ENCODE measurements around the gene SARDH.
A peak's percentile ranks its signal among the peaks of the same experiment; 100 is the strongest.

SARDH gene

GRCh38 chr9:133737071-133737773 is 930 bp downstream of the SARDH start:
- H3K9me3 ChIP-seq (ENCODE audit: control insufficient read depth, insufficient read depth, low read depth, low read length), result no peaks in the 10 kb centered on the region
- H3K27ac ChIP-seq (ENCODE audit: low read depth, low read length), result no peak overlapping the region
- H3K36me3 ChIP-seq (ENCODE audit: control insufficient read depth, insufficient read depth, low read length), result no peaks in the 10 kb centered on the region
- peaks cover 31% of the 10 kb centered on the region for H3K4me1 ChIP-seq (ENCODE audit: control insufficient read depth, insufficient read depth, low read length)
- peak overlapping the region; percentile 47 for H3K4me3 ChIP-seq (ENCODE audit: low read depth, low read length)
- no peak overlapping the region for H3K9ac ChIP-seq (ENCODE audit: low read length)
- no peaks in the 10 kb centered on the region for H3K27me3 ChIP-seq (ENCODE audit: control insufficient read depth, insufficient read depth, low read length)

DNA sequence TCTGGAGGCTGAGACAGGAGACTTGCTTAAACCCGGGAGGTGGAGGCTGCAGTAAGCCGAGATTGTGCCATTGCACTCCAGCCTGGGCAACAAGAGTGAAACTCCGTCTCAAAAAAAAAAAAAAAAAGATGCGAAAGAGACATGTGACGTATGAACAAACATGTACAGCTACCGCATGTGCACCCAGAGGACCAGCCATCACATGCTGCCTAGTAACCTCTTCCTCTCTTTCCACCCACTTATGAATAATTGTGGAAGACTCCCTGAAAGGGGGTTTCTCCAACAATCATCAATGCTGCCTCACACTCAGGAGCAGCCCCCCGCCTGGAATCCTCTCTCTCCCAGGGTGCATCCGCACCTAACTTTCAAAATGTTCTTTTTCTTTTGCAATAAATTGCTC is 2.2 kb downstream of the SARDH start:
- Histone ChIP-seq H3K27me3 (ENCODE audit: control insufficient read depth, insufficient read depth, low read length) (no peaks in the 10 kb centered on the region), H3K4me3 (ENCODE audit: low read depth, low read length) (no peak overlapping the region), H3K9ac (ENCODE audit: low read length) (no peak overlapping the region), H3K4me1 (ENCODE audit: control insufficient read depth, insufficient read depth, low read length) (peaks cover 31% of the 10 kb centered on the region), H3K9me3 (ENCODE audit: control insufficient read depth, insufficient read depth, low read depth, low read length) (no peaks in the 10 kb centered on the region), H3K27ac (ENCODE audit: low read depth, low read length) (no peak overlapping the region), H3K36me3 (ENCODE audit: control insufficient read depth, insufficient read depth, low read length) (no peaks in the 10 kb centered on the region)

DNA sequence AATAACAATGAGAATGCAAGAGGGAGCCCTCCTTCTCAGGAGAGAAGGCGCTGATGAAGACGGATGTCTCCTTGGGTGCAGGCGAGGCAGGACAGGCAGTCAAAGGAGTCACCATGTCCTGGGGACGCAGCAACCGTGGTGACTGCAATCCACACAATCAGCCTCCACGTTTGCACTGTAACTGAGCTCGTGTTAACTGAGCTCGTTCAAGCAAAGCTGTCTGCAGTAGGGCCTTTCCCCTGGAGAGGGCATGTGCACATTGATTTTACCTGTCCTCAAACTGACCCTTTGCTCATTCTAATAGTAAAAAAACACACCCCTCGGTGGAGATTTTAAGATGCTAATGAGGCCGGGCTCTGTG is 2.8 kb downstream of the SARDH start:
- Histone ChIP-seq H3K36me3 (ENCODE audit: control insufficient read depth, insufficient read depth, low read length) (no peaks in the 10 kb centered on the region), H3K9ac (ENCODE audit: low read length) (no peak overlapping the region), H3K27me3 (ENCODE audit: control insufficient read depth, insufficient read depth, low read length) (no peaks in the 10 kb centered on the region), H3K4me1 (ENCODE audit: control insufficient read depth, insufficient read depth, low read length) (peaks cover 31% of the 10 kb centered on the region), H3K27ac (ENCODE audit: low read depth, low read length) (no peak overlapping the region), H3K4me3 (ENCODE audit: low read depth, low read length) (no peak overlapping the region), H3K9me3 (ENCODE audit: control insufficient read depth, insufficient read depth, low read depth, low read length) (no peaks in the 10 kb centered on the region)

- H3K9ac ChIP-seq (ENCODE audit: low read length), result no peak overlapping the region
Measured at GRCh38 chr9:133734590-133735414, 3.4 kb downstream of the SARDH start.

DNA sequence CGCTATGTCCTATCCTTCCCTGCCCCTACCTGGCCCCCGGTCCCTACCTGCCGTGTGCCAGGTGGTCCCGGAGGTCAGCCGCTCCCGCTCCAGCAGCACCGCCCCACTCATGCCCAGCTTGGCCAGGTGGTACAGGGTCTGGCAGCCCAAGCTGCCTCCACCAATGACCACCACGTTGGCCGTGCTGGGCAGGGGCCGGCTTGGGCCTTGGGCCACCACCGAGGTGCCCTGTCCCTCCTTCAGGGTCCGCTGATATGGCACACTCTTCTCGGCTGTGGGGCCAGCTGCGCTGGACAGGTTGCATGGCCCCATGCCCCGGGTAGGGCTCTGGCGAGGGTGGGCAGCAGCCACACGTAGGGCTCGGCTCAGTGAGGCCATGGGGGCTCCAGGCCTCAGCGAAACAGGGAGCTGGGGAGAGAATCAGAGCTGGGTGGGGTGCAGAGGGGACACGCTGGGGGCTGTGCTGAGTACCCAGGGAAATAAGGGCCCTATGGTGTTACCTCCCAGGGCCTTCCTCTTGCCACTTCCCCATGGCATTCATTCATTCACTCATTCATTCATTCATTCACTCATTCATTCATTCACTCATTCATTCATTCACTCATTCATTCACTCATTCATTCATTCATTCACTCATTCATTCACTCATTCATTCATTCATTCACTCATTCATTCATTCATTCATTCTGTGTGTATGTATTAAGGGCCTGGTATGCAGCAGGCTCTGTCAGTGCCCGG is 4.2 kb downstream of the SARDH start:
- Histone ChIP-seq H3K4me1 (ENCODE audit: control insufficient read depth, insufficient read depth, low read length) (peaks cover 31% of the 10 kb centered on the region), H3K27me3 (ENCODE audit: control insufficient read depth, insufficient read depth, low read length) (no peaks in the 10 kb centered on the region; the same call in 1 of the 2 replicates), H3K27ac (ENCODE audit: low read depth, low read length) (no peak overlapping the region), H3K9ac (ENCODE audit: low read length) (no peak overlapping the region), H3K36me3 (ENCODE audit: control insufficient read depth, insufficient read depth, low read length) (no peaks in the 10 kb centered on the region), H3K9me3 (ENCODE audit: control insufficient read depth, insufficient read depth, low read depth, low read length) (no peaks in the 10 kb centered on the region), H3K4me3 (ENCODE audit: low read depth, low read length) (no peak overlapping the region)

More at GRCh38 chr9:133734590-133735414, 3.4 kb downstream of the SARDH start:
- Histone ChIP-seq H3K4me3 (ENCODE audit: low read depth, low read length) (no peak overlapping the region), H3K9me3 (ENCODE audit: control insufficient read depth, insufficient read depth, low read depth, low read length) (no peaks in the 10 kb centered on the region), H3K36me3 (ENCODE audit: control insufficient read depth, insufficient read depth, low read length) (no peaks in the 10 kb centered on the region), H3K27me3 (ENCODE audit: control insufficient read depth, insufficient read depth, low read length) (no peaks in the 10 kb centered on the region), H3K4me1 (ENCODE audit: control insufficient read depth, insufficient read depth, low read length) (peaks cover 31% of the 10 kb centered on the region), H3K27ac (ENCODE audit: low read depth, low read length) (no peak overlapping the region)

DNA sequence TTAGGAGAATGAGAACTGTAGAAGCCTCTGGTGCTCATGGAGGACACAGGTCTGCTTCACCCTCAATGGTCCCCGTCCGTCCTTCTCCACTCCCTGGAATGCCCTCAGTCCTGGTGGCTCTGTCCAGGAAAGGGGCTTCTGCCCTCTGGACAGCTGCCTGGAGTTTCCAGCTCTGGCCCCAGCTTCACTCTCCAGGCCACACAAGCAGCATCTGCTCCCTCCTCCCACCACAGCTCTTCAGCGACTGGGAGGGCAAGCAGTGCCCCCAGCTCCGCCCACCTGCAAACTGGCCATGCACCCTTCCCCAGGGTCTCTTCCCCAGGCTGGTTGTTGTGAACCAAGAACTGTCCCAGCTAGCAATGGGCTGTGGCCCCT is 4.7 kb downstream of the SARDH start:
- Histone ChIP-seq H3K4me3 (ENCODE audit: low read depth, low read length) (no peak overlapping the region), H3K36me3 (ENCODE audit: control insufficient read depth, insufficient read depth, low read length) (no peaks in the 10 kb centered on the region), H3K27ac (ENCODE audit: low read depth, low read length) (no peak overlapping the region), H3K9ac (ENCODE audit: low read length) (no peak overlapping the region), H3K27me3 (ENCODE audit: control insufficient read depth, insufficient read depth, low read length) (no peaks in the 10 kb centered on the region; the same call in 1 of the 2 replicates), H3K4me1 (ENCODE audit: control insufficient read depth, insufficient read depth, low read length) (peaks cover 27% of the 10 kb centered on the region), H3K9me3 (ENCODE audit: control insufficient read depth, insufficient read depth, low read depth, low read length) (no peaks in the 10 kb centered on the region)

- Histone ChIP-seq H3K4me3 (ENCODE audit: low read depth, low read length) (no peak overlapping the region), H3K4me1 (ENCODE audit: control insufficient read depth, insufficient read depth, low read length) (peaks cover 22% of the 10 kb centered on the region), H3K27me3 (ENCODE audit: control insufficient read depth, insufficient read depth, low read length) (no peaks in the 10 kb centered on the region; the same call in 1 of the 2 replicates), H3K27ac (ENCODE audit: low read depth, low read length) (no peak overlapping the region), H3K36me3 (ENCODE audit: control insufficient read depth, insufficient read depth, low read length) (no peaks in the 10 kb centered on the region), H3K9me3 (ENCODE audit: control insufficient read depth, insufficient read depth, low read depth, low read length) (no peaks in the 10 kb centered on the region), H3K9ac (ENCODE audit: low read length) (no peak overlapping the region)
Measured at GRCh38 chr9:133732639-133733408, 5.3 kb downstream of the SARDH start.

GRCh38 chr9:133731876-133732638 is 6.1 kb downstream of the SARDH start:
- Histone ChIP-seq H3K27me3 (ENCODE audit: control insufficient read depth, insufficient read depth, low read length) (no peaks in the 10 kb centered on the region; the same call in 1 of the 2 replicates), H3K9me3 (ENCODE audit: control insufficient read depth, insufficient read depth, low read depth, low read length) (no peaks in the 10 kb centered on the region), H3K36me3 (ENCODE audit: control insufficient read depth, insufficient read depth, low read length) (no peaks in the 10 kb centered on the region), H3K4me3 (ENCODE audit: low read depth, low read length) (no peak overlapping the region), H3K9ac (ENCODE audit: low read length) (no peak overlapping the region), H3K27ac (ENCODE audit: low read depth, low read length) (no peak overlapping the region), H3K4me1 (ENCODE audit: control insufficient read depth, insufficient read depth, low read length) (peaks cover 15% of the 10 kb centered on the region)

- Histone ChIP-seq H3K4me3 (ENCODE audit: low read depth, low read length) (no peak overlapping the region), H3K27me3 (ENCODE audit: control insufficient read depth, insufficient read depth, low read length) (no peaks in the 10 kb centered on the region; the same call in 1 of the 2 replicates), H3K36me3 (ENCODE audit: control insufficient read depth, insufficient read depth, low read length) (no peaks in the 10 kb centered on the region), H3K27ac (ENCODE audit: low read depth, low read length) (no peak overlapping the region), H3K9ac (ENCODE audit: low read length) (no peak overlapping the region), H3K9me3 (ENCODE audit: control insufficient read depth, insufficient read depth, low read depth, low read length) (no peaks in the 10 kb centered on the region), H3K4me1 (ENCODE audit: control insufficient read depth, insufficient read depth, low read length) (peaks cover 13% of the 10 kb centered on the region)
Measured at GRCh38 chr9:133730994-133731715, 7.0 kb downstream of the SARDH start.

Data from HUES6 (cell line).